ENCODE results near the gene SLC25A12. TPM values are rescaled to one million over a fixed set of nuclear protein-coding genes. Genes with fewer than 3 reads are reported as not detected.

The SLC25A12 gene
- polyA plus RNA-seq, 3 donors = 6.5 to 8.8 (median 7.0) TPM

DNA sequence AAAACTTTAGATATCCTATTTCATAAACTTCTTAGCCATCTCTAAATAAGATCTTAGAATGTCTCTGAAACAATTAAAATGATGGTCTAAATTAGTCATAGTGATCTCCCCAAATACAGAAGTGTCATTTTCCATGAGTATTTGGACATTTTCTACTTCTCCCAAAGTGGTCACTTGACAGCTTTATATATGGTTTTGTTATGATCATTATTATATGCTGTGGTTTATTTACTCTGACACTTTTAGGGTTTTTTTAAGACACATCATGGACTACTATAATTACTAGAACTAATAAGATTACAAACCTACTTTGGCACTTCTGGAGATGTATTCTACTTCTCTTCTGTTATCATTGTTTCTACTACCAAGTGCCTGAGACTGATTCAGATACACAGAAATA lies 47.1 kb downstream of the SLC25A12 start:
- Histone ChIP-seq H2AFZ (ENCODE audit: insufficient read depth, low read depth, low read length, poor library complexity, severe bottlenecking) (no peak overlapping the region), H3K79me2 (ENCODE audit: insufficient read depth, low read length) (no peaks in the 10 kb centered on the region), H3K27ac (ENCODE audit: low read depth in 1 of 2, low read length in 2 of 2) (no peak overlapping the region), H3K4me3 (replicated peaks in 1 of 3; ENCODE audit: low read depth in 2 of 3, low read length in 3 of 3) (no peak overlapping the region), H3K36me3 (replicated peaks in 1 of 2; ENCODE audit: control insufficient read depth in 1 of 2, insufficient read depth in 2 of 2, low read length in 2 of 2) (peaks cover 7 to 20% of the 10 kb centered on the region in 2 donors), H3K4me1 (ENCODE audit: control insufficient read depth in 1 of 2, insufficient read depth in 2 of 2, low read length in 2 of 2) (no peaks in the 10 kb centered on the region), H3K9ac (ENCODE audit: insufficient read depth, low read length, poor library complexity, severe bottlenecking) (no peak overlapping the region), H3K9me3 (replicated peaks in 1 of 2; ENCODE audit: control insufficient read depth in 1 of 2, insufficient read depth in 1 of 2, low read length in 2 of 2) (no peaks in the 10 kb centered on the region), H3K4me2 (replicated peaks; ENCODE audit: extremely low read depth, low read length, poor library complexity, severe bottlenecking) (no peak overlapping the region), H3K27me3 (ENCODE audit: control insufficient read depth in 2 of 2, insufficient read depth in 2 of 2, low read length in 2 of 2) (no peaks in the 10 kb centered on the region), H4K20me1 (ENCODE audit: insufficient read depth, low read length) (no peaks in the 10 kb centered on the region)
- TF ChIP-seq CTCF (IDR thresholded peaks at IDR 0.05) = no peak
- no peak for DNase-seq
- H3K36me3 Mint-ChIP-seq = peaks cover 15 to 36% of the 10 kb centered on the region in 2 donors
- intact Hi-C loops (cut with micrococcal nuclease) = no loop called here
- peaks cover 0 to 2% (median 0%) of the 10 kb centered on the region in 3 donors for H3K27me3 Mint-ChIP-seq (ENCODE audit: low read depth in 3 of 3)
- H3K9me3 Mint-ChIP-seq = no peaks in the 10 kb centered on the region
- no peak overlapping the region for H3K4me3 Mint-ChIP-seq
- peaks cover 6% of the 10 kb centered on the region for H3K4me1 Mint-ChIP-seq
- H3K27ac Mint-ChIP-seq = no peak overlapping the region

- H3K4me3 ChIP-seq (replicated peaks in 1 of 3; ENCODE audit: low read depth in 2 of 3, low read length in 3 of 3) = no peak overlapping the region
- no peaks in the 10 kb centered on the region for H3K4me1 ChIP-seq (ENCODE audit: control insufficient read depth in 1 of 2, insufficient read depth in 2 of 2, low read length in 2 of 2)
- DNase-seq = no peak
- H3K9me3 ChIP-seq (replicated peaks in 1 of 2; ENCODE audit: control insufficient read depth in 1 of 2, insufficient read depth in 1 of 2, low read length in 2 of 2) = no peaks in the 10 kb centered on the region
- H3K36me3 Mint-ChIP-seq = peaks cover 26 to 44% of the 10 kb centered on the region in 2 donors
- H3K79me2 ChIP-seq (ENCODE audit: insufficient read depth, low read length) = no peaks in the 10 kb centered on the region
- no peaks in the 10 kb centered on the region for H3K27me3 Mint-ChIP-seq (ENCODE audit: low read depth in 3 of 3)
- no peak overlapping the region for H3K4me2 ChIP-seq (replicated peaks; ENCODE audit: extremely low read depth, low read length, poor library complexity, severe bottlenecking)
- H3K36me3 ChIP-seq (replicated peaks in 1 of 2; ENCODE audit: control insufficient read depth in 1 of 2, insufficient read depth in 2 of 2, low read length in 2 of 2) = peaks cover 10 to 48% of the 10 kb centered on the region in 2 donors
- H3K4me3 Mint-ChIP-seq = no peak overlapping the region
- H3K9ac ChIP-seq (ENCODE audit: insufficient read depth, low read length, poor library complexity, severe bottlenecking) = no peak overlapping the region
- no peaks in the 10 kb centered on the region for H3K27me3 ChIP-seq (ENCODE audit: control insufficient read depth in 2 of 2, insufficient read depth in 2 of 2, low read length in 2 of 2)
- WGBS (ENCODE audit: insufficient coverage) = no CpG with 5 or more reads among the region's 2 CpGs
- TF ChIP-seq CTCF (IDR thresholded peaks at IDR 0.05) = no peak
- intact Hi-C loops (cut with micrococcal nuclease) = no loop called here
- H3K27ac Mint-ChIP-seq = no peak overlapping the region
- H3K27ac ChIP-seq (ENCODE audit: low read depth in 1 of 2, low read length in 2 of 2) = no peak overlapping the region
- H4K20me1 ChIP-seq (ENCODE audit: insufficient read depth, low read length) = no peaks in the 10 kb centered on the region
- no peak overlapping the region for H2AFZ ChIP-seq (ENCODE audit: insufficient read depth, low read depth, low read length, poor library complexity, severe bottlenecking)
- H3K9me3 Mint-ChIP-seq = no peaks in the 10 kb centered on the region
- peaks cover 4% of the 10 kb centered on the region for H3K4me1 Mint-ChIP-seq
Observed at GRCh38 chr2:171841996-171842395, 52.0 kb downstream of the SLC25A12 start.

Measured in CD14-positive monocyte (primary cell).